B cell (primary cell): Measurements from ENCODE around the gene CFAP61. TPM values are rescaled to one million over a fixed set of nuclear protein-coding genes. Genes with fewer than 3 reads are reported as not detected.

ENCODE experiments used
- ATAC-seq: fragments of 200-7000 bp; cut with Tn5 transposase; one replicate; pipeline ENCODE4 v1.10.0; 2021; ENCODE audit warnings: low read depth, mild to moderate bottlenecking, moderate number of reproducible peaks, moderate library complexity
- CTCF ChIA-PET: fragments of 350-600 bp; sonication (Branson Sonifier 250); formaldehyde crosslinking; loops from one replicate; lab custom pipeline; 2021; ENCODE audit warnings: antibody characterized with exemption, inconsistent platforms; lab: Charles Lee
- POLR2A ChIA-PET: fragments of 350-600 bp; sonication (Branson Sonifier 250); formaldehyde crosslinking; loops from one replicate; lab custom pipeline; 2021; ENCODE audit warnings: antibody characterized with exemption; lab: Charles Lee
- DNase-seq: peaks from one replicate; pipeline ENCODE4 v3.0.0; 2013
- H2AFZ ChIP-seq: 2 replicates; pipeline ENCODE4 v1.6.1; 2012; ENCODE audit warnings: mild to moderate bottlenecking, low read depth, low read length; ENCODE audit not compliant: insufficient read depth, poor library complexity, severe bottlenecking
- H3K27ac ChIP-seq, 2 donors: 1 replicate in 1 of 2; 2 replicates in 1 of 2; pipeline ENCODE4 v1.5.1; 2012 to 2013; ENCODE audit warnings: low read length in 2 of 2, mild to moderate bottlenecking in 2 of 2, moderate library complexity in 1 of 2
- H3K27me3 ChIP-seq, 4 experiments: fragments of 200-600 bp in 1 of 4; sonication (generic) in 1 of 4; replicated peaks in 1 of 4; 1 replicate in 2 of 4; 2 replicates in 2 of 4; pipeline versions ENCODE4 v1.6.1 to v1.7.0; 2013 to 2016; ENCODE audit warnings: low read length in 3 of 4, mild to moderate bottlenecking in 2 of 4, mixed read lengths in 1 of 4, moderate library complexity in 1 of 4; ENCODE audit not compliant: insufficient read depth in 4 of 4, control insufficient read depth in 3 of 4; ENCODE audit errors: control extremely low read depth in 1 of 4
- H3K36me3 ChIP-seq, 2 experiments: replicated peaks in 1 of 2; 1 replicate in 1 of 2; 2 replicates in 1 of 2; pipeline versions ENCODE4 v1.6.1 to v1.7.1; 2013; ENCODE audit warnings: low read length in 1 of 2; ENCODE audit not compliant: insufficient read depth in 2 of 2, control insufficient read depth in 1 of 2; ENCODE audit errors: control extremely low read depth in 1 of 2, extremely low read depth in 1 of 2
- H3K4me1 ChIP-seq, 2 donors: fragments of 200-600 bp in 1 of 2; sonication (generic) in 1 of 2; 1 replicate in 1 of 2; 2 replicates in 1 of 2; pipeline versions ENCODE4 v1.5.1 to v1.6.1; 2013 to 2017; ENCODE audit warnings: low read length in 2 of 2; ENCODE audit not compliant: control insufficient read depth in 2 of 2, insufficient read depth in 2 of 2
- H3K4me2 ChIP-seq: replicated peaks from 2 replicates; pipeline ENCODE3; 2012; ENCODE audit warnings: mild to moderate bottlenecking, low read depth, low read length; ENCODE audit not compliant: poor library complexity, severe bottlenecking
- H3K4me3 ChIP-seq, 5 experiments: fragments of 200-600 bp in 1 of 5; sonication (generic) in 1 of 5; 1 replicate in 3 of 5; 2 replicates in 2 of 5; pipeline versions ENCODE4 v1.5.1 to v1.7.0; 2011 to 2016; ENCODE audit warnings: low read length in 4 of 5, mild to moderate bottlenecking in 4 of 5, low read depth in 2 of 5, control low read depth in 1 of 5, moderate library complexity in 1 of 5; ENCODE audit not compliant: insufficient read depth in 1 of 5; ENCODE audit errors: control extremely low read depth in 1 of 5, extremely low read depth in 1 of 5
- H3K79me2 ChIP-seq: fragments of 200-600 bp; sonication (generic); one replicate; pipeline ENCODE4 v1.6.0; 2016; ENCODE audit warnings: low read length; ENCODE audit not compliant: control insufficient read depth, insufficient read depth
- H3K9ac ChIP-seq: fragments of 200-600 bp; sonication (generic); 2 replicates; pipeline ENCODE4 v1.6.1; 2017; ENCODE audit warnings: mild to moderate bottlenecking, low read length, moderate library complexity
- H3K9me3 ChIP-seq, 3 donors: one replicate each; pipeline versions ENCODE4 v1.6.1 to v1.7.1; 2013; ENCODE audit warnings: low read length in 2 of 3; ENCODE audit not compliant: control insufficient read depth in 2 of 3, insufficient read depth in 1 of 3; ENCODE audit errors: control extremely low read depth in 1 of 3
- H4K20me1 ChIP-seq: 2 replicates; pipeline ENCODE4 v1.6.0; 2012; ENCODE audit warnings: mild to moderate bottlenecking, low read length; ENCODE audit not compliant: insufficient read depth, control insufficient read depth, poor library complexity, severe bottlenecking
- H3K27ac Mint-ChIP-seq: one replicate; pipeline ENCODE4 v1.8.0; 2021; ENCODE audit warnings: mixed read lengths
- H3K27me3 Mint-ChIP-seq: one replicate; pipeline ENCODE4 v1.8.0; 2021; ENCODE audit warnings: mixed read lengths
- H3K4me1 Mint-ChIP-seq: one replicate; pipeline ENCODE4 v1.8.0; 2021; ENCODE audit warnings: mixed read lengths
- H3K4me3 Mint-ChIP-seq: one replicate; pipeline ENCODE4 v1.8.0; 2021; ENCODE audit warnings: mixed read lengths
- H3K9me3 Mint-ChIP-seq: one replicate; pipeline ENCODE4 v1.8.0; 2022; ENCODE audit warnings: mixed read lengths; ENCODE audit not compliant: insufficient read depth
- EZH2 ChIP-seq: IDR thresholded peaks from 2 replicates; pipeline ENCODE4 v1.6.1; 2012; ENCODE audit warnings: borderline replicate concordance, low read depth, mild to moderate bottlenecking, moderate library complexity, low read length; ENCODE audit not compliant: insufficient read depth, poor library complexity, severe bottlenecking
- WGBS: methylation state at CpG from one replicate; pipeline ENCODE4 v1.1.5; 2013; ENCODE audit warnings: missing lambda C conversion rate; ENCODE audit not compliant: insufficient coverage; 5-methylcytosine and 5-hydroxymethylcytosine counted together
- intact Hi-C: fragments of 100-400 bp; cut with micrococcal nuclease; formaldehyde crosslinking; loops from one replicate; pipeline ENCODE4 v1.10.0; 2022
- polyA plus RNA-seq: library from polyadenylated mRNA; depleted of rRNA; stranded (reverse); fragments of >200 nt; gene quantifications from 2 replicates; pipeline ENCODE4 v1.2.3, GENCODE V29; 2012
- total RNA-seq, 2 donors: library from RNA; stranded (reverse); fragments of 120-200 nt in 1 of 2; gene quantifications; 1 replicate in 1 of 2; 2 replicates in 1 of 2; pipeline versions ENCODE4 v1.2.3 to v1.2.4, GENCODE V29; 2013 to 2022
- TF ChIP-seq, protein P1 (sequence below): fragments of 200-600 bp; IDR thresholded peaks from one replicate; pipeline ENCODE4 v1.8.0; 2022; ENCODE audit warnings: antibody characterized with exemption, mild to moderate bottlenecking

CFAP61 gene
- total and polyA plus RNA-seq, 2 donors (not counting 1 experiment from before 2014, with no cell fraction given): not detected

DNA sequence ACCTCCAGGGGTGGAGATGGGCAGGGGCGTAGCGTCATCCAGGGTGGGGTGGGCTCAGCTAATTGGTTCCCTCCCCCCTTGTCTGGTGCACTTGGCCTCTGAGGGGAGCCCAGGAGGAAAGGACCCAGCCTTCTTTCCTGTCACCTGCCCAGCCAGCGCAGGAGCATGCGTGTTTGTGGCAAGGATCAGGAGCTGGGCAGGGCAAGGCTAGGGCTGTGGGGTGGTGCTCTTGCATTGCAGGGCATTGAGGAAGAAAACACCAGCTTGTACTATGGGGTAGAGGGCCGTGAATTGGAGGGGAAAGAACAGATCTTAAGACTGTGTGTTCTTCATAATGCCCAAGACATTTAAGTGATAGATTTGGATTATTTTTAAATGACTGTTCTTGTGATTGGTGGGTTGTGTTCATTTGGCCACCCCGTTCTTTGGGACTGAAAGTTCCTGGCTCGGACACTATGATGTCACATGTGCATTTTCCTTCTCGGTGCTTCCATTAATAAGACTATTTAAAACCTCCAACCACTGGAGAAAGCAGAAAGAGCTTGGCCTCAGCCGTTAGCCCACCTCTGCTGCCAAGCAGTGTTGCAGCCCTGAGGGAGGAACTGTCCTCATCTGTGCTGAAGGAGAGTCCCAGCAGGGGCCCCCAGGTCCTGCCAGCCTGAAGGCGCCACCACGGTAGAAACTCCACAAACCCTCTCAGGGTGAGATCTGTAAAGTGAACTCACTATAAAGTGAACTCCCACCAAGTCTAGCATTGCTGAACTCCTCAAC is 179.4 kb downstream of the CFAP61 start:
- Histone ChIP-seq H3K9me3 (no peaks in the 10 kb centered on the region), H3K4me3 (no peak overlapping the region), H3K4me2 (no peak overlapping the region), H3K4me1 (no peaks in the 10 kb centered on the region), H3K79me2 (no peaks in the 10 kb centered on the region), H3K27ac (no peak overlapping the region), H3K36me3 (no peaks in the 10 kb centered on the region), H3K9ac (no peak overlapping the region), H3K27me3 (peaks cover 0 to 2% (median 0%) of the 10 kb centered on the region in 4 experiments), H4K20me1 (no peaks in the 10 kb centered on the region), H2AFZ (no peak overlapping the region)
- ChIA-PET POLR2A (no interaction called here), CTCF (no interaction called here)
- Mint-ChIP-seq H3K4me1 (no peaks in the 10 kb centered on the region), H3K4me3 (no peak overlapping the region), H3K9me3 (peaks cover under 1% of the 10 kb centered on the region), H3K27ac (no peak overlapping the region), H3K27me3 (peaks cover 2% of the 10 kb centered on the region)
- intact Hi-C loops: no loop called here
- DNase-seq: no peak
- 90% methylated on average over 8 of the region's 11 CpGs for WGBS
- TF ChIP-seq, protein P1, sequence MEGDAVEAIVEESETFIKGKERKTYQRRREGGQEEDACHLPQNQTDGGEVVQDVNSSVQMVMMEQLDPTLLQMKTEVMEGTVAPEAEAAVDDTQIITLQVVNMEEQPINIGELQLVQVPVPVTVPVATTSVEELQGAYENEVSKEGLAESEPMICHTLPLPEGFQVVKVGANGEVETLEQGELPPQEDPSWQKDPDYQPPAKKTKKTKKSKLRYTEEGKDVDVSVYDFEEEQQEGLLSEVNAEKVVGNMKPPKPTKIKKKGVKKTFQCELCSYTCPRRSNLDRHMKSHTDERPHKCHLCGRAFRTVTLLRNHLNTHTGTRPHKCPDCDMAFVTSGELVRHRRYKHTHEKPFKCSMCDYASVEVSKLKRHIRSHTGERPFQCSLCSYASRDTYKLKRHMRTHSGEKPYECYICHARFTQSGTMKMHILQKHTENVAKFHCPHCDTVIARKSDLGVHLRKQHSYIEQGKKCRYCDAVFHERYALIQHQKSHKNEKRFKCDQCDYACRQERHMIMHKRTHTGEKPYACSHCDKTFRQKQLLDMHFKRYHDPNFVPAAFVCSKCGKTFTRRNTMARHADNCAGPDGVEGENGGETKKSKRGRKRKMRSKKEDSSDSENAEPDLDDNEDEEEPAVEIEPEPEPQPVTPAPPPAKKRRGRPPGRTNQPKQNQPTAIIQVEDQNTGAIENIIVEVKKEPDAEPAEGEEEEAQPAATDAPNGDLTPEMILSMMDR: no peak
- no peak for TF ChIP-seq EZH2
- no peak for ATAC-seq

DNA sequence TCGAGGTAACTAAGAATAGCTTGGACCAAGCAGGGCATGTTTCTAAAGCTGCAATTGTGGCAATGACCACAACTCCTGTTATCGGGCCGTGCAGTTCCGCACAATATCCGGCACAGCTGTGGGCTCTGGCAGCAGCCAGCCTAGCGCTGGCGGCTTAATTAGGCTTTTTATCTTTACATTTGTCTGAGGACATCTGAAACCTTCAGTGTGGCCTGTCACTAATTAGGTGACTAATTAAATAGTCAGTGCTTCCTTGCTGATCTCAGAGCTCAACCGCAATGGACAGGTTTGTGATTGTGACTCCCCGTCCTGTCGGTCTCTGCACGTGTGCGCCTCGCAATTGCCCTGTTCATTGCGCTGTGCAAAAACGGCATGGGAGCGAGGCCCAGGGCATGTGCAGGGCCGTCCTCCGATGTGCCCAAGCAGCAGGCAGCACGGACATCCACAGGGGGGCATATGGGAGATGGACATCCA is 180.7 kb downstream of the CFAP61 start:
- Histone ChIP-seq H3K79me2 (no peaks in the 10 kb centered on the region), H2AFZ (no peak overlapping the region), H3K4me1 (no peaks in the 10 kb centered on the region), H3K27me3 (peaks cover 0 to 2% (median 0%) of the 10 kb centered on the region in 4 experiments), H3K4me2 (no peak overlapping the region), H3K9ac (no peak overlapping the region), H4K20me1 (no peaks in the 10 kb centered on the region), H3K36me3 (no peaks in the 10 kb centered on the region), H3K9me3 (no peaks in the 10 kb centered on the region), H3K4me3 (no peak overlapping the region), H3K27ac (no peak overlapping the region)
- POLR2A ChIA-PET: no interaction called here
- intact Hi-C loops: no loop called here
- Mint-ChIP-seq H3K9me3 (no peaks in the 10 kb centered on the region), H3K4me1 (no peaks in the 10 kb centered on the region), H3K27ac (no peak overlapping the region), H3K27me3 (peaks cover 2% of the 10 kb centered on the region), H3K4me3 (no peak overlapping the region)
- no peak for DNase-seq
- no peak for ATAC-seq
- TF ChIP-seq, protein P1: no peak
- TF ChIP-seq EZH2: no peak
- CTCF ChIA-PET: no interaction called here
- 79% methylated on average over 19 of the region's 19 CpGs for WGBS
